T-helper 22 cell (primary cell): ENCODE measurements around the gene YBEY.
"Not testable (repeated sequence)": the region's sequence is repeated elsewhere in the genome, so short reads cannot be mapped to it uniquely, and the experiment has no call there.

Experiments used
- DNase-seq: peaks from one replicate; pipeline ENCODE4 v3.0.0-alpha.2; 2020; ENCODE audit warnings: low read depth

The YBEY gene

DNA sequence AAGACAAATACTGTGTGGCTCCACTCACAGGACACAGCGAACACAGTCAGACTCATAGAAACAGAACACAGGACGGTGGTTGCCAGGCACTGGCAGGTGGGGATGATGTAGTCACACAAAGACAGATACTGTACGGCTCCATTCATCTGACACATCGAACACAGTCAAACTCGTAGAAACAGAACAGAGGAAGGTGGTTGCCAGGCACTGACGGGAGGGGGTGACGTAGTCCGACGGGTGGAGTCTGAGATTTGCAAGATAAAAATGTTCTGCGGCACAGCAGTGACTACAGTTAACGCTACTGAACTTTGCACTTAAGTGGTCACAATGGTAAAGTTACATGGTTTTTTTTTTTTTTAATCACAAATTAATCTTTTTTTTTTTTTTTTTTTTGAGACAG, 18.8 kb downstream of the YBEY start:
- DNase-seq = no peak

DNA sequence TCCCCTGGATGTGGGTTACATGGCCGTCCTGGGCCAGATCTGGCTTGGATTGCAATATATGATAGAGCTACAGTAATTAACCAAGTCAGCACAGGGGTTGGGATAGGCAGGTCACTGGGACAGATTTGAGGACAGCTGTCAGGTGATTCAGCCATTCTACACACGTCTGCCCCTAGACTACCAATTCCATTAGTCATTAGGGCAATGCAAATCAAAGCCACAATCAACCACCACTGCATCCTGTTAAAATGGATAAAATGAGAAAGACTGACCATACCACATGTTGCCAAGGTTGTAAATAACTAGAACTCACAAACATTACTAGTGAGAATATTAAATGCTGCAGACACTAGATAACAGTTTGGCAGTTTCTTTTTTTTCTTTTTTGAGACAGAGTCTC, 21.5 kb downstream of the YBEY start:
- no peak for DNase-seq

DNA sequence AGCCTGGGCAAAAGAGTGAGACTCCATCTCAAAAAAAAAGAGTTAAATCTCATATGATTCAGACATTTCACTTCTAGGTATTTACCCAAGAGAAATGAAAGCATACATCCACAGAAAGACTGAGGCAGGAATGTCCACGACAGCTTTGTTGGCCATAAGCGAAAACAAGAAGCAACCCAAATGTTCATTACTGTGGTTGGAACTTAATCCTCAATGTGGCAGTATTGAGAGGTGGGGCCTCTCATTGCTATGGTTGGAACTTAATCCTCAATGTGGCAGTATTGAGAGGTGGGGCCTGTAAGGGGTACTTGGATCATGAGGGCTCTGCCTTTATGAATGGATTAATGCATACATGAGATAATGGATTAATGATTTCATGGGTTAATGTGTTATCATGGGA, 22.3 kb downstream of the YBEY start:
- no peak for DNase-seq

DNA sequence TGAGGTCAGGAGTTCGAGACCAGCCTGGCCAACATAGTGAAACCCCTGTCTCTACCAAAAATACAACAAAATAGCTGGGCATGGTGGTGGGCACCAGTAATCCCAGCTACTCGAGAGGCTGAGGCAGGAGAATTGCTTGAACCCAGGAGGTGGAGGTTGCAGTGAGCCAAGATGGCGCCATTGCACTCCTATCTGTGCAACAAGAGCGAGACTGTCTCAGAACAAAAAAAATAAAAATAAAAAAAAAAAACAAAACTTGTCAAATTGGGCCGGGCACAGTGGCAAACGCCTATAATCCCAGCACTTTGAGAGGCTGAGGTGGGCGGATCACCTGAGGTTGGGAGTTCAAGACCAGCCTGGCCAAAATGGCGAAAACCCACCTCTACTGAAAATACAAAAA, 24.1 kb downstream of the YBEY start:
- not testable (repeated sequence) for DNase-seq

DNA sequence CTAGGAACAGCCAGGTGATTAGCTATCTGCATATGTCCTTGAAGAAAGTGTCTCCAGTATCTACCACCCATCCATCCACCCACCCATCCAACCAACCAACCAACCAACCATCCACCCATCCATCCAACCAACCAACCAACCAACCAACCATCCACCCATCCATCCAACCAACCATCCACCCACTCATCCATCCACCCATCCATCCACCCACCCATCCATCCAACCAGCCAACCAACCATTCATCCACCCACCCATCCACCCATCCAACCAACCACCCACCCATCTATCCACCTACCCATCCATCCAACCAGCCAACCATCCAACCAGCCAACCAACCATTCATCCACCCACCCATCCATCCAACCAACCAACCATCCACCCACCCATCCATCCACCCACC, 25.4 kb downstream of the YBEY start:
- DNase-seq = no peak

DNA sequence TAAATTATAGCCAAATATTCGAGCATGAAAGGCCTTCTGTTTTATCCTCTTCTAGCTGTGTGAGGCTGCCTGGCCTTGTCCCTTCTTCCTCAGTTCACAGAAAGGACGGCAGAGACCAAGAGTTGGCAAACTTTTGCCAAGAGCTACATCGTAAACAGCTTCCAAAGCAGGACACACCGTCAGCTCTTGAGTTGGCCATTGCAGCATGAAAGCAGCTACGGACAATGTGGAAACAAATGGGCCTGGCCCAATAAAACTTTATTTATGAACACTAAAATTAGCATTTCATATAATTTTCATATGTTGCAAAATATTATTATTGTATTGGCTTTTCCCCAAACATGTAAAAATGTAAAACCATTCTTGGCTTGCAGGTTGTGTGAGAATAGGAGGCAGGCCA, 26.8 kb downstream of the YBEY start:
- no peak for DNase-seq

DNA sequence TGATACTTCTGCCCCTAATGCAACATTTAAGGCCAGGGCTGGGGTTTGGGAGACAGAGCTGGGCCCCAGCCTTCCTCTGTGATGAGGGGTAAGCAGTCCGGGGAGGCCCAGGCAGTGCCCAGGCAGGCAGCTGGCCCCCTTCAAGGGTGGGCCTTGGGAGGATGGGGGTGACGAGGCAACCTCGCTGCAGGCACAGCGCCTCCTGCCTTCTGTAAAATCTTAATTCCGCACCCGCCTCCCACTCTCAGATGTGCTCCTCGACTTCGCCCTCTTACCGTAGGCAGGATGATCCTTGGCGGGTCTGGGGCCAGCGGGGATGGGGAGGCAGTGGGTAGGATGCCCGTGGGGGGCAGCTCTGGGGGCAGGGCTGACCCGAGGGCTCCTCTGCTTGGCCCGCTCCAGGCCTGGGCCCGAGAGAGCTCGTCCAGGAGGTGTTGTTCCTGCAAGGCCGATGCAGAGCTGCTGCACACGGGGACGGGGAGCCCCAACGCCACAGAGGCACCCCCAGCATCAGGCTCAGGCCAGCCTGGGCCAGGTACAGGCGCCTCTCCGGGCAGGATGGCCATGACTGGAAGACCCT, 28.4 kb downstream of the YBEY start:
- DNase-seq = no peak

DNA sequence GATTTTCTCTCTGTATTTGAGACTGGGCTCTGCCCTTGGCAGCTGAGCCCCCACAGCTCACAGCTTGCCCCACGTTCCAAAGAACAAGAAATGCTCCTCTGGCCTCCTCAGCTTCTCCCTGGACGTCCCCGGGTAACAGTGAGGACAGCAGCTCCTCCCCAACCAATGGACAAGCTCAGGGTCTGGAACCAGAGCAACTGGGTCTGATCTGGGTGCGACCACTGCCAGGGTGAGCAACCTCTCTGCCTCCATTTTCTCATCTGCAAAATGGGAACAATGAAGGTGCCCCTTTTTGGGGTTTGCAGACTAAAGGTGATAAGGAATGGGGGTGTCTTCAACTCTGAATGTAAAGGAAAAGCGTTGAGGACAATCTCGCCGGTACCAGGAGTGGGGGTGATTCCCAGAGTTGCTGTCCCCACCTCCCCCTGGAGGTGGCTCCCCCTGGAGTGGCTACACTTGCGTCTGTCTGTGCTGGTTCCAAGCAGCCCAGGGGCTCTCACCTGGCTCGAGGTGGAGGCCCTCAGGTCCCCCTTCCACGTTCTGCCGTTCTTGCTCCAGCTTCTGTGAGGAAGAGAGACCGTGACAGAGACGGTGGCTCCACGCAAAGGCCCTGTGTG, 30.7 kb downstream of the YBEY start:
- no peak for DNase-seq

DNA sequence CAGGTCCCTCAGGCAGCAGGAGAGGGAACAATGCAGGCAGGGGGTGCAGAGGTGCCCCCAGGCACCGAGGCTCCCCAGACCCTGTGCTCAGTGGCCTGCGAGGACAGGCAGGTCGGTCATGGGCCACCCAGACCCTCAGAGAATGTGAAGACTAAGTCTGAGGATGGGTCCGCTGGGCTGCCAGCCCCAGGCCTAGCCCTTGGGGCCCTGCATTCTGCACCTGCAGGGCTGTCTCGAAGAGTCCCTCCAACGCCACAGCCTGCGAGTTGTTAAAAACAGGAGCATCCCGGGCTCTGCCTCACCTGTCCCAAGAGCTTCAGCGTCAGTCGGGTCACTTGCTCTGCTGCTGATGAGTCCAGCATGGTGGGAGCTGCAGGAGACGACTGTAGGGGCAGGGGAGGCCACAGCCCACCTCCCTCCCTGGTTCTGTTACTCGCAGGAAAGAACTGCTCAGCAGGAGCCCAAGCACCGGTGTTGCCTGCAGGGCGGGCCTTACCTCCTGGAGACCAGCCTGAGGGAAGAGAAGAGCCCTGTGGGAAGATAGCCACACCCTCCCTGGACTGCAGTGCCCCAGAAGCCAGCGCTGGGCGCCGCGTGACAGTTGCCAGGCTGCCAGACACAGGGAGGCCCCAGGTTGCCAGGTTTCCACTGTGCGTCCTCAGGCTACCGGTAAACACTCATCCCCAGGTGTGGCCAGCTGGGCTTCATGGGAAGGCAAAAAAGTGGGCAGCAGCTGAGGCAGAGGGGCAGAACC, 31.7 kb downstream of the YBEY start:
- no peak for DNase-seq

DNA sequence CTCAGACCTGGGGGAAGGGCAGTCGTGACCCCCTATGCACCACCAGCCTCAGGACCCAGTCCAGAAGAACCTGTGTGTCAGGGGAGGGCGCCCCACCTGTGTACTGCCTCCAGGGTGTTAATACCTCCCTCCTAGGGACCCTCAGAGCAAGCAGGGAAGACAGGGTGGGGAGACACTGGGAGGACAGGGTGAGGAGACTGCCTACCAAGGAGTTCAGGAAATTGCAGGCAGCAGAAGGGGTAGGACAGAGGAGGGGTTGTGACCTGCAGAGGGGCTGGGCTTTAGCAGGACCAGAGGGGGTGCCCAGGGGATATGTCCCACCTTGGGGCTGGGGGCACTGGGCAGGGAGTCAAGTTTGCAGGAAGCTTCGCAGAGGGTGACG, 32.3 kb downstream of the YBEY start:
- DNase-seq = no peak

DNA sequence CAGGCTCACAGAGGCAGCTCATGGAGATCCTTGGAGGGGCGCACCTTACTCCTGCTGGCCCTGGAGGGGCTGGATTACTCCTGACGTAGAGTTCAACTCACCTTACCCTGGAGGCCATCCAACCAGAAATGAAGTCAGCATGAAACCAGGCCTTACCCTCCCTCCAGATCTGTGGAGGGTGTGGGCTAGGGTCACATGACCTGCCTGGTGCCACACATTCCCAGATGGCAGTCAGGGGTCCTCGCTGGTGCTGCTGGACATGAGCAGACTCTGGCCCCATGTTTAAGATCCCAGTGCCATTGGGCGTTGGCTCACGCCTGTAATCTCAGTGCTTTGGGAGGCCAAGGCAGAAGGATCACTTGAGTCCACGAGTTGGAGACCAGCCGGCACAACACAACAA, 33.0 kb downstream of the YBEY start:
- DNase-seq = no peak

DNA sequence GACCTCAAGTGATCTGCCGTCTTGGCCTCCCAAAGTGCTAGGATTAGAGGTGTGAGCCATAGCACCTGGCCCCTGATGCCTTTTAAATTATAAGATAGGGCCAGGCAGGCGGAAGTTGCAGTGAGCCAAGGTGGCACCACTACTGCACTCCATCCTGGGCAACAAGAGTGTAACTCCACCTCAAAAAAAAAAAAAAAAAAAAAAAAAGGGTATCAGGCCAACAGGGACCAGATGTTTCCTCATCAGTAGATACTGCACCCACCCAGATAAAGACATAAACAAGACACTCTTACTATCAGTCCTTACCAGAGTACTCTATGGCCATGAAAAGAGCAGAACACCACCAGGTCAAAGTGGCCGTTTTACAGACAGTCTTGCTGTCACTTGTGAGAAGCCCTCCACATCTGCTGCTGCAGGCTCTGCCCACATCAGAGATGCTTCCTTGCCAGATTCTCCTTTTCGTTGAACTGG, 34.2 kb downstream of the YBEY start:
- no peak for DNase-seq

DNA sequence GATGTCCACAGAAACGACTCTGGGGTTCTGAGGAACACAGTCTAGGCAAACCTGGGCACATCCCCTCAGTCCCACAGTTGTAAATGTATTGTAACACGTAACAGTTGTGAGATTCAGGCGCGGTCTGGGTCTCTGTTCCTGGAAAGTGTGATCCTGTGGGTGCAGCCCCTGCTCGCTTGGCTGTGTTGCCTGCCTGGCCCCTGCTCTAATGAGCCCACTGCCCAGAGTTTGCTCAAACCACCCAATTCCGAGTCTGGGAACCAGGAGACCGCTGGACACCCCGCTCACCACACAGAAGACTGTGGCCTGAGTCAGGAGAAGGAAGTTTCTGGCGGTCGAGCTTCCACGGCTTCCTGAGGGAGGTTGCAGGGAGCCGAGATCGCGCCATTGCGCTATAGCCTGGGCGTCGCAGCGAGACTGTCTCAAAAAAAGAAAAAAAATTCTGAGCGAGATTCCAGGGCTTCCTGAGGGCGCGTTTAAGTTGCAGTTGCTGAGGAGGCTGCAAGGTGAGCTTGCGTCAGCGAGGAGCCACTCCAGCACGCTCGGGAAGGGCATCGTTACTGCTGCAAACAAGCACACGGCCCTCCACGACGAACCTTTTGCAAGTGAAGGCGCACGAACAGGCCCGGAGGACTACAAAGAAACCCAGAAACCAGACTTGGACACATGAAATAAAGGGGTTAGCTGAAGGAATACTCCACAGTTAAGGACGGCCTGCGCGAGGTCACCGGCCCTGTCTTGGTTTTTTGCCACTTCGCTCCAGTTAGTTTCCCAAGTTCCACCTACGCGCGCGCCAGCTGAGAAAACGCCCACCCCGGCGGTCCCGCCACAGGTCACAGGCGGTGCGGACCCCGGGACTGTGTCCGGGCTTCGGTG, 36.4 kb downstream of the YBEY start:
- no peak for DNase-seq

DNA sequence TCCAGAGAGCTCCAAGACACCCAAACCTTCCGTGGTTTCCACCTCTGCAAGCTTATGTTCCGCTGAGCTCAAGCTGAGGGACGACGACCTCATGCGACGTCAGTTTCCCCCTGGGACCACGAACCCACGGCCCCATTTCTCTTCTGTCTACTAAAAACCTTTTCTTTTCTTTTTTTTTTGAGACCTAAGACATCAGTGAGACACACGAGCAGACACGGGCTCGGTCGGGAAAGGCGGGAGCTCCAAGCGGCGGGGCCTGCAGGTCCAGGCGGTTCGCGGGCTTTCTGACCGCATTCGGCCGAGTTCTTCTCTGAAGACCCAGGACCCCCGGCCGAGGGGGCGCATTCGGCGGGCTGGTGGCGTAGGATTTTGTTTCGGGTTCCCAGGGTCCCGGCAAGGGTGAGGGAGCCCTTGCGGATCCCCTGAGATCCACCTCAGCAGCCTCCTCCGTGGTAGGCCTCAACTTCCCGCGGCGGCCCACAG, 37.1 kb downstream of the YBEY start:
- no peak for DNase-seq

DNA sequence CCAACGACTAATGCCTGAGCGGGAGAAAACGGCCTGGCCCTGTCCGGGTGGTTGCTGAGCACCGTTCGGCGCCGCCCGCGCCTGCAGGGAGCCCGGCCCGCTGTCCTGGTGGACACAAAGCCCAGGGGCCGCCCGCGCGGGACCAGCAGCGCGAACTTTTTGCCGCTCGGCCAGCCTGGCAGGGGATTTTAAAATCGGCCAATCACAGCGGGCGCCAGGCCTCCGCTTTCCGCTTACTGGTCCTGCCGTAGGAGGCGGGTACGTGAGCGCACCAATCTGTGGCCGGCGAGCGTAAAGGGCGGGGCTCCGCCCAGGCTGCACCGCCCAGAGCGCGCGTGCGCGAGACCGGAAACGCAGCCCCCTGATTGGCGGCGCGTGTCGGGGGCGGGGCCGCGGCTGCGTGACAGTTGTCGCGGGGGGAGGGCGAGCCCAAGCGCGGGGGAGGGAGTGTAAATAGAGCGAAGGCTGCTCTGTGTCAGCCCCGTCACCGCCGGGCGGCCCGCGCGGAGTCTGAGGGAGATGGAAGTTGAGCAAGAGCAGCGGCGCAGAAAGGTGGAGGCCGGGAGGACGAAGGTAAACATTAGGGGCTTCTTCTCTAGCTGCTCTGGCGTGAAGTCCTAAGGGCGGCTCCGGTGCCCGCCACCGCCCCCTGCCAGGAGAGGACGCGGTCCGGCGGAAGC, 37.7 kb downstream of the YBEY start, which contains the start of the genes C21orf58 and PCNT:
C21orf58 (minus strand) TSS at position 161 of the 680 bp plus-strand sequence. CDS start 1,132 bp downstream, outside the sequence.
PCNT (plus strand) TSS at position 447 of the 680 bp plus-strand sequence; CDS start at position 520, 73 bp downstream.
- peak; percentile 94 for DNase-seq

DNA sequence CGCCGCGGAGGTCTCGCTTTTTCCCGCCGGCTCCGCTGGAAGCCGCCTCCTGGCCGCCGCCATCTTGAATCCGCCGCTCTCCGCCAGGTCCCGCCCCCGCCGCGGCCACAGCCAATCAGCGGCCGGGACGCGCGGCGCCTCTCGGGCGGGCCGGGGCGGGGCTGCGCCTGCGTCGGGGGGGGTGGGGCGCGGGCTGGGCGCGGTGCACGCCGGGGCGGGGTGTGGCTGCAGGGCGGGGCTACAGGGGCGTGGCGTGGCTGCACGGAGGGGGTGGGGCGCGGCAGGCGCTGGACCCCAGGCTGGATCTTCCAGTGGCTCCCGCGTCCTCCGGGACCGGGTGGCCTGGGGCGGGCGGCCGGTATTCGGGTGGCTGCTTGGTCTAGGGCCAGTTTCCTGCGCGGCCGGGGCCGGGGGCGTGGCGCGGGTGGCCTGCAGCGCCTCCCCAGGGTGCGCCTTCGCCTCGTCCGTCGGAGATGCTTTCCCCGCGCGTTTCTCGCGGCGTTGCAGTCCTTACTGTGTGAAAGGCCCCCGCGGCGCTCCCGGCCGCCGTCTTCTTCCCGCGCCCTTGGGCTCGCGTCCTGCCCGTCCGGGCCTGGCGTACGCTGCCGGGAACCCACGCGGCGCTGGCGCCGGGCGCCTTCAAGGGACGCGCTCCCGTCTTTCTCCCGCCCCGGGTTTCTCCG, 38.4 kb downstream of the YBEY start:
- peak; percentile 73 for DNase-seq

DNA sequence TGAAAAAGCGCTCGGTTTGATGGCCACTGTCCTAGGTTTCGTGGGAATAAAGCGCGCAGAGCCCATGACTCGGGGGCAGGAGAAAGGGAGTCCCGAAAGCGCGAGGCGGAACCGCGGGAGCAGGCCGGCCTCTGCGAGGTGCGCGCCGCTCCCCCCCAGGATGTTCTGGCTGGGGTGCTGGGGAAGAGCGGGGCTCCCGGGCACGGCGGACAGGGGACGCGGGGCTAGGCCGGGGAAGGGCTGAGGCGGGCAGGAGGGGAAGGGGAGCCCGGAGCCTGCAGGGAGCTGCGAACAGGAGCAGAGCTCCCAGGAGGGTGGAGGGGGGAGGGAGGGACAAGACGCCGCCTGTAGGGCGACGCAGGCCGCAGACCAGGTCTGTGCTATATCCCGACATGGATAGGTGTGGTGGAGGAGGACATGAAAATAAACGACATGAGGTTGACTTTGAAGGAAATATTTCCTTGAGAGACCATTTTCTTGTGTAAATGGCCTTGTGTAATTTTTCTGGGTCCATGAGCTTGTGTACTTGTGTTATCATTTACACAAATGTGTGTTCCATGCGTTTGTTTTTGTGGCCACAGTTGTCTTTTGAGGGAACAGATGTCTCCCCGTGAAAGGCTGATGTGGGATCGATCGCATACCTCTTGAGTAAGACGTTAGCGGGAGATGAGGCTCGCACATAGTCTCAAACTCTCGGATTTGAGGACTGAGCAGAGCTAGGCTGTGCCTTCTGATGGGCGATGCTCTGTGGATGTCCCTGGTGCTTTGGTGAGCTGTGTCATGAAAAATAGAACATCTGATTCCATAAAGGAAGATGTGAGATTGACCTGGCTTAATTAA, 39.2 kb downstream of the YBEY start:
- peak; percentile 14 for DNase-seq

DNA sequence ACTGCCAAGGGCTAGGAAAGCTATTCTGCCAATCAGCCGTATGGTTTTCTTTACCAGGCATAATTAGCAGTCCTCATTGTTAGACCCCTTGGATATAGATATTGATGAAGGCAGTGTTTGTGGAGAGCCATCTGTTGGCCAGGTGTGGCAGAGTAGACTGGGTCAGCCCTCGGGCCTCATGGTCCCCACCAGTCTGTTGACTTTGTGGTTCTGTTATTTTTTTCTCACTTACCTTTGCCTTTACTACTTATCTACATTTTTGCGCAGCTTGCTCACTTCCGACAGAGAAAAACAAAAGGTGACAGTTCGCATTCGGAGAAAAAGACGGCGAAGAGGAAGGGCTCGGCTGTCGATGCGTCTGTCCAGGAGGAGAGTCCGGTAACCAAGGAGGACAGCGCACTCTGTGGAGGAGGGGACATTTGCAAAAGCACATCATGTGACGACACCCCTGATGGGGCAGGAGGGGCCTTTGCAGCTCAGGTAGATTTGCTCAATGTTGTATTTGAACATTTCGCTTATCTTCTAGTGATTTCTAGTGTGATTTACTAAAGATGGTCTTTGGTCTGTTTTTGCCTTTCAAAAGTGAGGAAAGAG, 40.1 kb downstream of the YBEY start:
- DNase-seq = no peak

DNA sequence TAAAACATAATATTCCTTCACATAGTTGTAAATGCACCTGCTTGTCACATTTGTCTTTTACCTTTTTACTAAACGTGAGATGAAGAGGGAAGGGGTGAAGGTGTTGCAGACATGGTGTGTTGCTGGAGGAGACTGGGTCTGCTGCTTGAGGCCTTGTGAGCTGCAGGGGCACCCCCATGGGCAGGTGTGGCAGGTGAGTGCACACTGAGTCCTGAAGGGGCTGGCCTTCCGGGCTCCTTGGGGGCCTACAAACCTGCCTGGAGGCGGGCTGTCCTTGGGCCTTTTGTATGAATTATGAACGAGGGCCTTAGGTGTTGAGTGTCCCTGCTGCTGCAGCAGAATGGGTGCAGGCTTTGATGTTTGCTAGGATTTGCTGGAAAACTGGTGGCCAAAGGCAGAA, 41.6 kb downstream of the YBEY start:
- DNase-seq = no peak

DNA sequence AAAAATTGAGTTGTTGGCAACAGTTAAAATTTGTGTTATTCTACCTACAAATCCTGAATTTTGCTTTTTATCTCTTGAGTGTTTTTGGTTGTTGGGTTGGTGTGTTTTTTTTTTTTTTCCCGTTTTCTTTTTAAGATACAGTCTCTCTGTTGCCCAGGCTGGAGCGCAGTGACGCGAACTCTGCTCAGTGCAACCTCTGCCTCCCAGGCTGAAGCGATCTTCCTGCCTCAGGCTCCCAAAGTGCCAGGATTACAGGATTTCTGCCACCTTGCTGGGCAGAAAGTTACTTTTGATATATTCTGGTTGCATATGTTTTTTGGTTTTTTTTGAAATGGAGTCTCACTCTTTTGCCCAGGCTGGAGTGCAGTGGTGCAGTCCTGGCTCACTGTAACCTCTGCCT, 42.0 kb downstream of the YBEY start:
- DNase-seq = no peak
